Diencephalon (tissue), 1 donor: ENCODE measurements around the gene ESR1. TPM values are rescaled to one million over a fixed set of nuclear protein-coding genes. Genes with fewer than 3 reads are reported as not detected.

ENCODE experiments used
- total RNA-seq: library from RNA; depleted of rRNA; stranded (reverse); fragments of >200 nt; gene quantifications from one replicate; pipeline ENCODE4 v1.2.3, GENCODE V29; 2014

ESR1 gene
- 0.92 TPM for total RNA-seq

GRCh38 chr6:151807513-151808370 lies at the start of gene ESR1:
Gene ESR1, plus strand, starts transcription at chr6:151807682. Its CDS starts 231 bp downstream, at chr6:151807913.

